ENCODE measurements around the gene MOB3A.
A peak's percentile ranks its signal among the peaks of the same experiment; 100 is the strongest.

Gene MOB3A

GRCh38 chr19:2084993-2085720, 11.0 kb downstream of the MOB3A start:
- FAIRE-seq, result peak; percentile 97
- DNase-seq (ENCODE audit: insufficient read length), result peak; percentile 88
- TF ChIP-seq TAF1 (IDR thresholded peaks at IDR 0.05; ENCODE audit: borderline replicate concordance, low read depth, low read length), result peak; percentile 88; the same call in 1 of the 2 replicates
- peak; percentile 91 for TF ChIP-seq POLR2AphosphoS5 (IDR thresholded peaks at IDR 0.05; ENCODE audit: low read depth, low read length)
- TF ChIP-seq POLR2A (IDR thresholded peaks at IDR 0.05; ENCODE audit: low read depth, low read length), result peak; percentile 92

GRCh38 chr19:2083174-2083854, 12.8 kb downstream of the MOB3A start:
- DNase-seq (ENCODE audit: insufficient read length), result peak; percentile 76
- peak; percentile 94 for FAIRE-seq

GRCh38 chr19:2081873-2082810, 14.0 kb downstream of the MOB3A start:
- FAIRE-seq, result peak; percentile 68
- TF ChIP-seq POLR2AphosphoS5 (IDR thresholded peaks at IDR 0.05; ENCODE audit: low read depth, low read length) (peak; percentile 27; the same call in 1 of the 2 replicates), POLR2A (IDR thresholded peaks at IDR 0.05; ENCODE audit: low read depth, low read length) (no peak), TAF1 (IDR thresholded peaks at IDR 0.05; ENCODE audit: borderline replicate concordance, low read depth, low read length) (no peak)
- no peak for DNase-seq (ENCODE audit: insufficient read length)

More at GRCh38 chr19:2083174-2083854, 12.8 kb downstream of the MOB3A start:
- TF ChIP-seq POLR2AphosphoS5 (IDR thresholded peaks at IDR 0.05; ENCODE audit: low read depth, low read length) (peak; percentile 52; the same call in 1 of the 2 replicates), POLR2A (IDR thresholded peaks at IDR 0.05; ENCODE audit: low read depth, low read length) (peak; percentile 72), TAF1 (IDR thresholded peaks at IDR 0.05; ENCODE audit: borderline replicate concordance, low read depth, low read length) (peak; percentile 53)

- FAIRE-seq, result no peak
- DNase-seq (ENCODE audit: insufficient read length), result no peak
- TF ChIP-seq POLR2AphosphoS5 (IDR thresholded peaks at IDR 0.05; ENCODE audit: low read depth, low read length) (no peak), TAF1 (IDR thresholded peaks at IDR 0.05; ENCODE audit: borderline replicate concordance, low read depth, low read length) (no peak), POLR2A (IDR thresholded peaks at IDR 0.05; ENCODE audit: low read depth, low read length) (no peak)
These were observed 15.7 kb downstream of the MOB3A start for GRCh38 chr19:2080336-2080988.

- no peak for DNase-seq (ENCODE audit: insufficient read length)
- FAIRE-seq, result no peak
- TF ChIP-seq TAF1 (IDR thresholded peaks at IDR 0.05; ENCODE audit: borderline replicate concordance, low read depth, low read length) (no peak), POLR2AphosphoS5 (IDR thresholded peaks at IDR 0.05; ENCODE audit: low read depth, low read length) (no peak; the same call in 1 of the 2 replicates), POLR2A (IDR thresholded peaks at IDR 0.05; ENCODE audit: low read depth, low read length) (no peak)
These were observed 16.2 kb downstream of the MOB3A start for GRCh38 chr19:2079865-2080301.

- FAIRE-seq (no peak), DNase-seq (ENCODE audit: insufficient read length) (no peak)
- TF ChIP-seq POLR2A (IDR thresholded peaks at IDR 0.05; ENCODE audit: low read depth, low read length), result no peak
- TF ChIP-seq TAF1 (IDR thresholded peaks at IDR 0.05; ENCODE audit: borderline replicate concordance, low read depth, low read length), result no peak
- no peak for TF ChIP-seq POLR2AphosphoS5 (IDR thresholded peaks at IDR 0.05; ENCODE audit: low read depth, low read length)
These were observed 16.9 kb downstream of the MOB3A start for GRCh38 chr19:2079076-2079864.

- no peak for DNase-seq (ENCODE audit: insufficient read length)
- TF ChIP-seq TAF1 (IDR thresholded peaks at IDR 0.05; ENCODE audit: borderline replicate concordance, low read depth, low read length), result no peak
- no peak for TF ChIP-seq POLR2A (IDR thresholded peaks at IDR 0.05; ENCODE audit: low read depth, low read length)
- TF ChIP-seq POLR2AphosphoS5 (IDR thresholded peaks at IDR 0.05; ENCODE audit: low read depth, low read length), result no peak
- no peak for FAIRE-seq
These were observed 18.1 kb downstream of the MOB3A start for GRCh38 chr19:2077833-2078619.

- no peak for FAIRE-seq
- TF ChIP-seq TAF1 (IDR thresholded peaks at IDR 0.05; ENCODE audit: borderline replicate concordance, low read depth, low read length) (no peak), POLR2AphosphoS5 (IDR thresholded peaks at IDR 0.05; ENCODE audit: low read depth, low read length) (no peak), POLR2A (IDR thresholded peaks at IDR 0.05; ENCODE audit: low read depth, low read length) (no peak)
- DNase-seq (ENCODE audit: insufficient read length), result no peak
These were observed 18.7 kb downstream of the MOB3A start for GRCh38 chr19:2077398-2077797.

GRCh38 chr19:2076526-2076944, 19.6 kb downstream of the MOB3A start:
- no peak for DNase-seq (ENCODE audit: insufficient read length)
- TF ChIP-seq TAF1 (IDR thresholded peaks at IDR 0.05; ENCODE audit: borderline replicate concordance, low read depth, low read length) (no peak), POLR2AphosphoS5 (IDR thresholded peaks at IDR 0.05; ENCODE audit: low read depth, low read length) (no peak), POLR2A (IDR thresholded peaks at IDR 0.05; ENCODE audit: low read depth, low read length) (no peak)
- no peak for FAIRE-seq

All from GM12892 (cell line).